Raji (cell line): ENCODE results near the gene ACVR1.

ENCODE experiments used
- POLR2A ChIP-seq: IDR thresholded peaks from 2 replicates; pipeline ENCODE4 v1.6.1; 2011; ENCODE audit warnings: low read depth, low read length, control low read depth; ENCODE audit not compliant: insufficient read depth

Gene ACVR1

GRCh38 chr2:157803476-157803875 is 72.7 kb downstream of the ACVR1 start:
- no peak for TF ChIP-seq POLR2A

- no peak for TF ChIP-seq POLR2A
Observed at GRCh38 chr2:157800838-157801495, 75.2 kb downstream of the ACVR1 start.

GRCh38 chr2:157793053-157793612 is 83.0 kb downstream of the ACVR1 start:
- no peak for TF ChIP-seq POLR2A

- no peak for TF ChIP-seq POLR2A
Observed at GRCh38 chr2:157792335-157793052, 83.6 kb downstream of the ACVR1 start.

GRCh38 chr2:157790780-157791179 is 85.3 kb downstream of the ACVR1 start:
- no peak for TF ChIP-seq POLR2A

- TF ChIP-seq POLR2A, result no peak
Observed at GRCh38 chr2:157789933-157790511, 86.1 kb downstream of the ACVR1 start.

- TF ChIP-seq POLR2A, result no peak
Observed at GRCh38 chr2:157789256-157789655, 86.9 kb downstream of the ACVR1 start.

GRCh38 chr2:157788201-157788600 is 87.9 kb downstream of the ACVR1 start:
- TF ChIP-seq POLR2A, result no peak

GRCh38 chr2:157787364-157787938 is 88.7 kb downstream of the ACVR1 start:
- no peak for TF ChIP-seq POLR2A

DNA sequence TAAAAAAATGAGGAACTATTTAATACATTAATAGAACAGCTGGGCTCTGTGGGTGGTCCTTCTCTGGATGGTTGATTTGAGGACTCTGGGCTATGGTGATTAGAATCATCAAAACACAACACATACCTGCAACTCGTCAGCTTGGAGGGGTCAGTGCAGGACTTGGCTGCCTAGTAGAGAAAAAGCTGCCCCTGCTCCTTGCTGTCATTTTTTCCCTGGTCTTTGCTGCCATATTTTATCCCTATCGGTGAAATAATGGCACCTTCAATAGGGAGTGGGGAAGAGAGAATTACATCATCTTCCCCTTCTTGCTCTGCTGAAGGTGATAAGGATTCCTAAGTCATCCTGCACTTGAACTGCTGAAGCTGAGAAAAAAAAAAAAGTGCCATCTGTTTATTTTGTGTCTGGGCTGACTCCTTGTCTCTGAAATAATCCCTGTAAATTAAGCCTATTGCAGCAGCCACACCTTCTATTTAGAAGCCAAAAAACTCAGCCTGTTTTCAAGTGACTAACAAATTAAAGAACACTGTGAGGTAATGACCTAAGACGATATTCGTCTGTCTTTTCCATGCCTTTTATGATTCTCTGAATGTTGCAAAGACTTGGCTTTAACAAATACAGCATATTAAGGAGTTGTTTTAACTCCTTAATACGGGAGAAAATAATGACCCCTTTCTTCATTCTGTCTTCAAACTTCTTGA is 89.3 kb downstream of the ACVR1 start:
- no peak for TF ChIP-seq POLR2A

DNA sequence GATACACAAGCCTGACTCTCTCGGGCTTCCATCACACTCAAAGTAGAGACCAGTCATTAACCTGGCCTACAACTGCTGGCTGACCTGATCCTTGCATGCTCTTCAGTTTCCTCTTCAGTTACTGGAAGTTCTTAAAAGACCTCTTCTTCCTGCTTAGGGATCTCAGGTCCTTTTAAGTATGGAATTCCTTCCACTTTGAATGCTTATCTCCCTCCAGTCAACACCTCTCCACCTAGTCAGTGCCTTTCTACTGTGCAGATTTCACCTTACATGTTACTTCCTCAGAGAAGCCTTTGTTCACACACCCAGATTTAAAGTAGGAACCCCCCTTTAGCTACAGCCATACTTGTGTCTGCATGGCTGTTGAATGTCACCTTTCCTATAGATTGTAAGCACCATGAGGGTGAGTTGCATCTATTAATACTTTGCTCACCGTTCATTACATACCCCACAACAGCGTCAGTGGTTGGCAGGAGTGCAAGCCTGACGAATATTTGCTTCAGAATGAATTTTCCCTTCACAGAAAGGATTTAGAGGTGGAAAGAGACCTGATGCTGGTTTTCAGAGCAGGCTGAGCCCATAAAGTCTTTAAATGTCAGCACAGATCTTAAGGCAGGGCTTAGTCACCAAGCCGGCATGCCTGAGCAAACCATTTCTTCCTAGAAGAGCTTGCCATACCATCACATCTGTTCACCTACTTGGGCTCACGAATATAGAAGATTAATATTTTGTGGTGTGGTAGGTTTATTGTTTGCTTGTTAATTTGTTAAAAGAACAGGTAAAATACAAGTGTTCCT is 90.1 kb downstream of the ACVR1 start:
- TF ChIP-seq POLR2A, result no peak

DNA sequence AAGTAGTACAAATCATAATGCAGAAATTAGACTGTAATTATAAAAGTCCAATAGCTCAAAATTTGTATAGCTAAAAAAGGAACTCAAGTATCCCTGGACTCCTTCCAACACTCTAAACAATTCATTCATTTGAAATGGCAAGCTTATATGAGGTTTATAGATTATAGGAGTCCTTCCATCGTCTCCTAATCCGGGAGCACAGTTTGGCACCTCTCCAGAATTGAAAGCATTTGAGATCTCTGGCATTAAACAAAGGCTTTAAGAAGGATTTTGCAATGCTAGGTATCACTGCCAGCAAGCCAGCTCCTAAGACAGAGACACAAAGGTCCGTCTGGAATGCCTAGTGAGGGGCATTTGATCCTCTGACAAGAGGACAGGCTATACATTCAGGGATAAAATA is 90.9 kb downstream of the ACVR1 start:
- no peak for TF ChIP-seq POLR2A

DNA sequence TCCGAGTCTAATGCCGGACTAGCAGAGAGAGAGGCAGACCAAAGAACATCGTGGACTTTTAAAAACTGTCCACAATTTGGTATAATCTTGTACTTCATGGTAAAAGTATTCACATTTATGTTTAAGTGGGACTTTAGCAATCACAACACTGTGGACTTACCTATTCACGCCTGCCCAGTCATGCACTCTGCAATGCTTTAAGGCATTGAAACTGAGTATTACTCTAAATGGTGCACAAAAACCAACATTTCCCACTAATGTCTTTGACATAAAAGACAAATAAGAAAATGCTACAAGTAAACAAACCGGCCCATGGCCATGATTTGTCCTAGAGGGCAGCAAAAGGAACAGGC is 91.3 kb downstream of the ACVR1 start:
- TF ChIP-seq POLR2A, result no peak

GRCh38 chr2:157784169-157784822 is 91.8 kb downstream of the ACVR1 start:
- no peak for TF ChIP-seq POLR2A
